Loucy (cell line): ENCODE results near the gene SGMS1.

Experiments used
- EZH2phosphoT487 ChIP-seq: fragments of 200-600 bp; IDR thresholded peaks from 2 replicates; pipeline ENCODE4 v1.6.1; 2018; ENCODE audit warnings: antibody characterized with exemption, mild to moderate bottlenecking, moderate library complexity, borderline replicate concordance
- TF ChIP-seq, protein P1 (sequence below): fragments of 200-600 bp; sonication (generic); conservative IDR thresholded peaks from 2 replicates; pipeline ENCODE4 v1.5.1; 2014; ENCODE audit warnings: mild to moderate bottlenecking, antibody characterized with exemption, low read length

DNA sequence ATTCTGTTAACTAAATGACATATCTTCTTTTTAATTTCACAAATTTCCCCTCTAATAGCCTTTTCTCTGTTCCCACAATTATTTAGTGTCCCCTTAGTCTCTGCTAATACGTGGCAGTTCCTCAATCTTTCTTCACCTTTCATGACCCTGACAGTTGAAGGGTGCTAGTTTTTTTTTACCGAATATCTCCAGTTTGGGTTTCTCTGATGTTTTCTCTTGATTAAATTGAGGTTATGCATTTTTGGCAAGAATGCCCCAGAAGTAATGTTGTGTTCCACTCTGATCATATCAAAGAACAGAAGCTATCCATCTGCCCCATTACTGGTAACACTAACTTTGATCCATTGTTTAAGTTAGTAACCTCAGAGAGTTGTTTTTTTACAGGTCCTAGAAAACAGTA, 238.9 kb downstream of the SGMS1 start:
- TF ChIP-seq, protein P1, sequence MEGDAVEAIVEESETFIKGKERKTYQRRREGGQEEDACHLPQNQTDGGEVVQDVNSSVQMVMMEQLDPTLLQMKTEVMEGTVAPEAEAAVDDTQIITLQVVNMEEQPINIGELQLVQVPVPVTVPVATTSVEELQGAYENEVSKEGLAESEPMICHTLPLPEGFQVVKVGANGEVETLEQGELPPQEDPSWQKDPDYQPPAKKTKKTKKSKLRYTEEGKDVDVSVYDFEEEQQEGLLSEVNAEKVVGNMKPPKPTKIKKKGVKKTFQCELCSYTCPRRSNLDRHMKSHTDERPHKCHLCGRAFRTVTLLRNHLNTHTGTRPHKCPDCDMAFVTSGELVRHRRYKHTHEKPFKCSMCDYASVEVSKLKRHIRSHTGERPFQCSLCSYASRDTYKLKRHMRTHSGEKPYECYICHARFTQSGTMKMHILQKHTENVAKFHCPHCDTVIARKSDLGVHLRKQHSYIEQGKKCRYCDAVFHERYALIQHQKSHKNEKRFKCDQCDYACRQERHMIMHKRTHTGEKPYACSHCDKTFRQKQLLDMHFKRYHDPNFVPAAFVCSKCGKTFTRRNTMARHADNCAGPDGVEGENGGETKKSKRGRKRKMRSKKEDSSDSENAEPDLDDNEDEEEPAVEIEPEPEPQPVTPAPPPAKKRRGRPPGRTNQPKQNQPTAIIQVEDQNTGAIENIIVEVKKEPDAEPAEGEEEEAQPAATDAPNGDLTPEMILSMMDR = no peak
- no peak for TF ChIP-seq EZH2phosphoT487
